Ramos (cell line): ENCODE results near the gene DIAPH2.
"Not testable (repeated sequence)": the region's sequence is repeated elsewhere in the genome, so short reads cannot be mapped to it uniquely, and the experiment has no call there.

Experiments used
- in situ Hi-C: fragments of 300-500 bp; cut with MboI; formaldehyde crosslinking; loops from one replicate; pipeline ENCODE4 v1.14.3; 2022; ENCODE audit warnings: low sequenced_read_pairs; ENCODE audit not compliant: unreplicated experiment

Gene DIAPH2

GRCh38 chrX:97409632-97410415 lies 725.2 kb downstream of the DIAPH2 start:
- in situ Hi-C loops, result not testable (repeated sequence)

DNA sequence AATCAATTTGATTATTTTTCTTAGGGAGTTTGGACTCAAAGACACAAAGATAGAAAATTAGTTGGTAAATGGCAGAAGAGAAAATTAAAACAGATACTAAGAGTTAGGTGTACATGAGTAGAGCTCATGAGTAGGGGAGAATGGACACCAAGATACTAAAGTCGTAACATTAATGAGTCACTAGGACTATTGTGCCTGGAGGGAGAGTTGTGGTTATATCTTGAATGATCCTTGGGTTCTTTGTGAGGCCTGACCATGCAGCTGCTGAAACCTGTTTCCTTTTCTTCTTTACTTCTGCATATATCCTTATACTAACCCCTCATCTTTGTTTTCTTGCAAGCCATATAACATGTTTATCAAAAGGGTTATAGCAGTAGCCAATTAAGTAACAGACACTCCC lies 731.8 kb downstream of the DIAPH2 start:
- in situ Hi-C loops, result no loop called here

DNA sequence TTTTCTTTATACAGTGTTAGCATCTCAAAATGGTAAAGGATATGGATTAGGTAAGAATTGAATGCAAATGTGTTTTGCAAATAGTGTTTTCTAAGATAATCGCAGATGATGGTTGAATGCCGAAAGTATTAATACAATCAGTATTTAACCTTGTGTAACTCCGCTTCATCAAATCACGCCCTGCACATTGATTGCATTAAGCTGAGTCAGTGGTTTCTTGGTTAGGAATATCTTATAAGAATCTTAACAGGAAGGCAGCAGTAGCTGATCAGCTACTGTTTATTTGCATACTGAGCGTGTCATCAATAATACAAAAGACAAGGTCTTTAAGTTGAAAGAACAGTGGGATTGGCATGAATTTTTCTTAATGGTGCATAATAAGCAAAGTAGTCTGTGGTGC lies 744.5 kb downstream of the DIAPH2 start:
- in situ Hi-C loops, result no loop called here

DNA sequence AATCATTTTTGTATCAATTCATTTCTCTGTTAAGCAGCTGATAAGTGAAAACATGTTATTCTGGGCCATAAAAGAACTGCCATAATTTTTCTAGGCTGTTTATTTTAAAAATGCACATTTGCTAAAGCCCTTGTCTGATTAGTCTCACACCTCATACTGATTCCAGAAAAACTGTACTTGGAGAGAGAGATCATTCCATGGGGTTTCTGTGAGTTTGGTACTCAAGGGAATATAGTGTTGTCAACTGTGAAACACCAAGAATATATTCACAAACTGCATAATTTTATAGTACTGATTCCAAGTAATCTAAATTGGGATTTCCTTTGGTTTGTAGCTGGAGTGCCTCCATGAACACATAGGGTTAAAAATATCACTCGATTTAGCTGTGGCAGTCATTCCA lies 746.6 kb downstream of the DIAPH2 start:
- in situ Hi-C loops, result no loop called here

GRCh38 chrX:97446298-97446882 lies 761.7 kb downstream of the DIAPH2 start:
- in situ Hi-C loops, result no loop called here

- in situ Hi-C loops, result no loop called here
These were observed 762.7 kb downstream of the DIAPH2 start for GRCh38 chrX:97447306-97447705.

- in situ Hi-C loops, result no loop called here
These were observed 767.6 kb downstream of the DIAPH2 start for GRCh38 chrX:97452283-97452682.

- in situ Hi-C loops, result no loop called here
These were observed 777.1 kb downstream of the DIAPH2 start for GRCh38 chrX:97461763-97462162.

- in situ Hi-C loops, result no loop called here
These were observed 786.4 kb downstream of the DIAPH2 start for GRCh38 chrX:97471071-97471470.

DNA sequence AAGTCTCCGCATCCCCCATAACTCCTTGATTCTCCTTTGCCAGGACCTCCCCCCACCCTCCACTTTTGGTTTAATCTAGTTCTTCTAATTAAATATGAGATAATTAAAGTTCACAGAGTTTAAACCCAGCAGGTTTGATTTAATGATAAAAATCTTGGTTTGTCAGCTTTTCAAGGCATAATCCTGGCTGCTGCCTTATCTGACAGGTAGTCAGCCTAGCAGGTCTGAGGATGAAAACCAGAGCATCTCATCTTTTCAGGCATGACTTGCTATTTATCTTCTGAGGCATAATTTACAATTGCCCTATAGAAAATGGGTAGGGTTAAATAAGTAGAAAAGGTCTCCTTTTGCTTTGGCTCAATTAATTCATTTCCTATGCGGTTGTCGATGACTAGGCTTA lies 790.3 kb downstream of the DIAPH2 start:
- in situ Hi-C loops, result no loop called here

GRCh38 chrX:97479106-97479890 lies 794.7 kb downstream of the DIAPH2 start:
- in situ Hi-C loops, result no loop called here

GRCh38 chrX:97481228-97481627 lies 796.6 kb downstream of the DIAPH2 start:
- in situ Hi-C loops, result no loop called here

- in situ Hi-C loops, result no loop called here
These were observed 798.1 kb downstream of the DIAPH2 start for GRCh38 chrX:97482666-97483300.

DNA sequence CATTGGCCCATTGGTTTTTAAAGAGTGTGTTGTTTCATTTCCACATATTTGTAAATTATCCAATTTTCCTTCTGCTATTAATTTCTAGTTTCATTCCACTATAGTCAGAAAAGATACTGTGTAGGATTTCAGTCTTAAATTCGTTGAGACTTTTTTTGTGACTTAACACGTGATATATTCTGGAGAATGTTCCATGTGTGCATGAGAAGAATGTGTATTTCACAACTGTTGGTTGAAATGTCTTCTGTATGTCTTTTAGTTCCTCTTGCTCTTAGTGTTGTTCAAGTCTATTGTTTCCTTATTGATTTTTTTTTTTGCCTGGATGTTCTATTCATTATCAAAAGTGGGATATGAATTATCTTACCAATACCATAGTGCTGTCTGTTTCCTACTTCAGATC lies 806.0 kb downstream of the DIAPH2 start:
- in situ Hi-C loops, result no loop called here

DNA sequence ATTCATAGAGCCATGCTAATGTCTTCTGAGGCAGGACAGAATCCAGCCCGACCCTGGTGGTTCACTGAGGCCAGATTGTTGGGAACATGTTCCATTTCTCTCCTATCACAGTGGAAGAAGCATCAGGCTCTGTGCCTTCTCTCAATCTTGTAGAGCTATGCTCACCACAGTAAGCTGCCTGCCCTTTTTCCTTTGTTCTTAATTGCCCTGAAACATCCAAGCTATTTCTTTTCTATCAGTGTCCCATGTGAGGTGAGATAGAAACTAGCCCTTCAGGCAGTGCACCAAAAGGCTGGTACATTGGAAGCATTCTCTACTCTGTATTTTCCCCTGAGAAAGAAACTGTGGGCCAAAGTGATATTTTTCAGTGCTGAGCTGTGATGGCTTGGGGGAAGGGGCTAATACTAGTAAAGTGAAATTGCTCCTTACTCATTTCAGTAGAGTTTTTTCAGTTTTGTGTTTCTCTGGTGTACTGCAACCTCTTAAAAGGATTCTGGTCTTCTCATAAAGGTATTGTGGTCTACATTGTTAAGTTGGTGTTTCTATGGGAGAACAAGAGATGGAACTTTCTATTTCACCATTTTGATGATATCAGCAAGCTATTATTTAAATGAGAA lies 810.2 kb downstream of the DIAPH2 start:
- in situ Hi-C loops, result no loop called here

DNA sequence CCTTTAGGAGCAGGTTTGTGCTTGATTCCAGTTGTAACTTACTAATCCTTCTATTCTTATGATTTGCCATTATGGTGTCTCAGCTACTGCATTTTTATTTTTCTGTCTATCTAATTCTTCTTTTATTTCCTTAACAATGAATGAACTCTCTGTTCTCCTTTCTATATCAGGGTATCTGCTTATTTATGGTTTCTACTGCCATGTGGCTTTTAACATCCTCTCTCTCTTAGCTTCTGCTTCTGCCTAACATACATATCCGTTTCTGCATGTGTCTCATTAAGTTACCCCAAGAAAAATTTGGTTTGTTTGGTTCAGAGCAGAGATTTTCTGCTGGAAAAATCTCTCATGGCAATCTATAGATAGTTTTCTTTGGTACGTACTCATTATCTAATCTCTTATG lies 813.5 kb downstream of the DIAPH2 start:
- in situ Hi-C loops, result no loop called here

- in situ Hi-C loops, result no loop called here
These were observed 819.8 kb downstream of the DIAPH2 start for GRCh38 chrX:97504431-97504830.

- in situ Hi-C loops, result no loop called here
These were observed 833.1 kb downstream of the DIAPH2 start for GRCh38 chrX:97517763-97518162.

DNA sequence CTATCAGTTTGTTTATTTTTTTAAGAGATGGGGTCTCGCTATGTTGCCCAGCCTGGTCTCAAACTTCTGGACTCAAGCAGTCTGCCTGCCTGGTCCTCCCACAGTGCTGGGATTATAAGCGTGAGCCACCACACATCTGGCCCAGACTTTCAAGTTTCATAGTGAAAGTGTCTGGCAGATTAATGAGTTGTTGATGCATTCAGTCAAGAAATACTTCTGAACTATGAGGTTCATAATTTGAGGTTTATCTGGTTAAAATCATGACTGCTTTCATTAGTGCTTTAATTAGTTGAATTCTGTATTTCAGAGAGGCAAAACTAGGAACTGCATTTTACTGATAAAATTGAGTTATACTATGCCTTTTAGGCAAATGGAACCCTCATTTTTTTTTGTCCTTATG lies 837.7 kb downstream of the DIAPH2 start:
- in situ Hi-C loops, result no loop called here

DNA sequence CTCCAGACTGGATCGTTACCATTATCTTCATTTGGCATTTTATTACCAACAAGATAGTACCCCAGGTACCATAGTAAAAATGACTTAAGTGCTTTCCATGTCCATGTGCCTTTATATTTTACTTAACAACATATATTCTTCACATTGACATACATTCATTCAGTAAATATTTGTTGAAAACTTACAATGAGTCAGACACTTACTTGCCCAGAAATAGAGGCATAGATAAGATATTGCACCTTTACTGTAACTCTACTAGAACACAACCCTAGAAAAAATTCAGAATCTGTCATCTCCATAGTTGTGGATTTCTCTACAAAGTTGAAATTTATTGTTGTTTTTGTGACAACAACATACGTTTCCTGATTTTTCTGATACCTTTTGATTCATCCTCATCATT lies 839.7 kb downstream of the DIAPH2 start:
- in situ Hi-C loops, result no loop called here
